ENCODE measurements around the gene AIG1. TPM values are rescaled to one million over a fixed set of nuclear protein-coding genes. Genes with fewer than 3 reads are reported as not detected.

The AIG1 gene
- total RNA-seq, 1 donor from 2014 or later: 14.3 TPM

- no peak for TF ChIP-seq CTCF (IDR thresholded peaks at IDR 0.05; ENCODE audit: partially characterized antibody, unreplicated experiment)
- no peak for DNase-seq
- Mint-ChIP-seq H3K27ac (ENCODE audit: unreplicated experiment) (no peak overlapping the region), H3K4me1 (ENCODE audit: low read depth, unreplicated experiment) (no peaks in the 10 kb centered on the region), H3K4me3 (ENCODE audit: unreplicated experiment) (no peak overlapping the region), H3K9me3 (ENCODE audit: unreplicated experiment) (no peaks in the 10 kb centered on the region), H3K36me3 (ENCODE audit: unreplicated experiment) (no peaks in the 10 kb centered on the region), H3K27me3 (ENCODE audit: unreplicated experiment) (no peaks in the 10 kb centered on the region)
Measured at GRCh38 chr6:143110996-143111395, 50.3 kb downstream of the AIG1 start.

- no peak overlapping the region for H3K4me3 Mint-ChIP-seq (ENCODE audit: unreplicated experiment)
Measured at GRCh38 chr6:143111443-143111842, 50.8 kb downstream of the AIG1 start.

GRCh38 chr6:143112084-143112768, 51.5 kb downstream of the AIG1 start:
- no peaks in the 10 kb centered on the region for H3K4me1 Mint-ChIP-seq (ENCODE audit: low read depth, unreplicated experiment)
- H3K4me3 Mint-ChIP-seq (ENCODE audit: unreplicated experiment): no peak overlapping the region
- TF ChIP-seq CTCF (IDR thresholded peaks at IDR 0.05; ENCODE audit: partially characterized antibody, unreplicated experiment): no peak
- H3K27ac Mint-ChIP-seq (ENCODE audit: unreplicated experiment): no peak overlapping the region
- no peak for DNase-seq
- H3K9me3 Mint-ChIP-seq (ENCODE audit: unreplicated experiment): no peaks in the 10 kb centered on the region
- H3K27me3 Mint-ChIP-seq (ENCODE audit: unreplicated experiment): no peaks in the 10 kb centered on the region
- no peaks in the 10 kb centered on the region for H3K36me3 Mint-ChIP-seq (ENCODE audit: unreplicated experiment)

More at GRCh38 chr6:143111443-143111842, 50.8 kb downstream of the AIG1 start:
- Mint-ChIP-seq H3K9me3 (ENCODE audit: unreplicated experiment) (no peaks in the 10 kb centered on the region), H3K27ac (ENCODE audit: unreplicated experiment) (no peak overlapping the region), H3K27me3 (ENCODE audit: unreplicated experiment) (no peaks in the 10 kb centered on the region), H3K36me3 (ENCODE audit: unreplicated experiment) (no peaks in the 10 kb centered on the region), H3K4me1 (ENCODE audit: low read depth, unreplicated experiment) (no peaks in the 10 kb centered on the region)
- TF ChIP-seq CTCF (IDR thresholded peaks at IDR 0.05; ENCODE audit: partially characterized antibody, unreplicated experiment): no peak
- no peak for DNase-seq

- H3K9me3 Mint-ChIP-seq (ENCODE audit: unreplicated experiment): no peaks in the 10 kb centered on the region
- no peak for DNase-seq
- TF ChIP-seq CTCF (IDR thresholded peaks at IDR 0.05; ENCODE audit: partially characterized antibody, unreplicated experiment): no peak
- H3K4me1 Mint-ChIP-seq (ENCODE audit: low read depth, unreplicated experiment): no peaks in the 10 kb centered on the region
- H3K27ac Mint-ChIP-seq (ENCODE audit: unreplicated experiment): no peak overlapping the region
- no peak overlapping the region for H3K4me3 Mint-ChIP-seq (ENCODE audit: unreplicated experiment)
- H3K36me3 Mint-ChIP-seq (ENCODE audit: unreplicated experiment): no peaks in the 10 kb centered on the region
- H3K27me3 Mint-ChIP-seq (ENCODE audit: unreplicated experiment): no peaks in the 10 kb centered on the region
Measured at GRCh38 chr6:143112837-143113236, 52.1 kb downstream of the AIG1 start.

GRCh38 chr6:143115728-143116127, 55.0 kb downstream of the AIG1 start:
- Mint-ChIP-seq H3K4me1 (ENCODE audit: low read depth, unreplicated experiment) (no peaks in the 10 kb centered on the region), H3K36me3 (ENCODE audit: unreplicated experiment) (peaks cover 7% of the 10 kb centered on the region), H3K9me3 (ENCODE audit: unreplicated experiment) (no peaks in the 10 kb centered on the region), H3K27me3 (ENCODE audit: unreplicated experiment) (no peaks in the 10 kb centered on the region), H3K27ac (ENCODE audit: unreplicated experiment) (no peak overlapping the region), H3K4me3 (ENCODE audit: unreplicated experiment) (no peak overlapping the region)
- no peak for DNase-seq
- TF ChIP-seq CTCF (IDR thresholded peaks at IDR 0.05; ENCODE audit: partially characterized antibody, unreplicated experiment): no peak
